ENCODE measurements around the gene UBC.
"Not testable (repeated sequence)": the region's sequence is repeated elsewhere in the genome, so short reads cannot be mapped to it uniquely, and the experiment has no call there.

Gene UBC

DNA sequence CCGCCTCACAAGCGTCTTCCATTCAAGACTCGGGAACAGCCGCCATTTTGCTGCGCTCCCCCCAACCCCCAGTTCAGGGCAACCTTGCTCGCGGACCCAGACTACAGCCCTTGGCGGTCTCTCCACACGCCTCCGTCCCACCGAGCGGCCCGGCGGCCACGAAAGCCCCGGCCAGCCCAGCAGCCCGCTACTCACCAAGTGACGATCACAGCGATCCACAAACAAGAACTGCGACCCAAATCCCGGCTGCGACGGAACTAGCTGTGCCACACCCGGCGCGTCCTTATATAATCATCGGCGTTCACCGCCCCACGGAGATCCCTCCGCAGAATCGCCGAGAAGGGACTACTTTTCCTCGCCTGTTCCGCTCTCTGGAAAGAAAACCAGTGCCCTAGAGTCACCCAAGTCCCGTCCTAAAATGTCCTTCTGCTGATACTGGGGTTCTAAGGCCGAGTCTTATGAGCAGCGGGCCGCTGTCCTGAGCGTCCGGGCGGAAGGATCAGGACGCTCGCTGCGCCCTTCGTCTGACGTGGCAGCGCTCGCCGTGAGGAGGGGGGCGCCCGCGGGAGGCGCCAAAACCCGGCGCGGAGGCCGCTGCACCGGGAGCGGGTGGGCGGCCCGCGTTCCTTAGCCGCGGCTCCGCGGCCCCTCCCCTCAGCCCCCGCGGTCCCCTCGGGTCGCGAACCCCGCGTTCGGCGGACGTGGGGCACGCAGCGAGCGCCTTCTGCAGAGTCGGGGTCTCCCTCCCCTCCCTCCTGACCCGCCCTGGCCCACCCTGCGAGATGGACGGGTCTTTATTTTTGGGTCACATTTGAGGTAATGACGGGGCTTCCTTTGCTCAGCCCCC lies at the start of gene UBC:
Gene UBC, minus strand, starts transcription at position 259 of the 847 bp plus-strand sequence. CDS start 879 bp downstream, outside the sequence.
- peak; percentile 85 for DNase-seq (ENCODE audit: low read depth)

DNA sequence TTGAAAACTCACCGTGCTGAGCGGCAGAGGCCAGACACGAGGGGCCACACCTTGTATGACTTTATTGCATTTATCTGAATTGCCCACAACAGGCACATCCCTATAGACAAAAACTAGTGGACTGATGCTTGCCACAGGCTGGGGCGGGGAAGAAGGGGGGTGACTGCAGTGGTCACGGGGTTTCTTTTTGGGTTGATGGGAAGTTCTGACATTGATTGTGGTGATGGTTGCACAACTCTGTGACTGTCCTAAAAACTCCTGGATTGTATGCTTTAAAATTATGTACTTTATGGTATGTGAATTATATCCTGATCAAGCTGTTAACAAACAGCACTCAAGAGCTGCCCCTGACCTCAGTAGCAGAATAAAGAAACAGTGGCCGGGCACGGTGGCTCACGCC lies 48.8 kb upstream of the UBC start:
- DNase-seq (ENCODE audit: low read depth): no peak

DNA sequence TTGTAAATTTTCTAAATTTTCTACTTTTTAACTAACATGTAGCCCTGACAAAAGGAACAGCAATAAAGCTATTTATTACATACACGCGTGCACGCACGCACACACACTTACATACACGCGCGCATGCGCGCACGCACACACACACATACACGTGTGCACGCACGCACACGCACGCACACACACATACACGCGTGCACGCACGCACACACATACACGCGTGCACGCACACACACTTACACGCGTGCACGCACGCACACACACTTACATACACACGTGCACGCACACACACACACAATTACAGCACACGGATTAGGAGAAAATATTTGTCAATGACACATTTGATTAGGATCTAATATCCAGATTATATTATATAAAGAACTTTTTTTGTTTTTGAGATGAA lies 46.6 kb upstream of the UBC start:
- DNase-seq (ENCODE audit: low read depth): no peak

DNA sequence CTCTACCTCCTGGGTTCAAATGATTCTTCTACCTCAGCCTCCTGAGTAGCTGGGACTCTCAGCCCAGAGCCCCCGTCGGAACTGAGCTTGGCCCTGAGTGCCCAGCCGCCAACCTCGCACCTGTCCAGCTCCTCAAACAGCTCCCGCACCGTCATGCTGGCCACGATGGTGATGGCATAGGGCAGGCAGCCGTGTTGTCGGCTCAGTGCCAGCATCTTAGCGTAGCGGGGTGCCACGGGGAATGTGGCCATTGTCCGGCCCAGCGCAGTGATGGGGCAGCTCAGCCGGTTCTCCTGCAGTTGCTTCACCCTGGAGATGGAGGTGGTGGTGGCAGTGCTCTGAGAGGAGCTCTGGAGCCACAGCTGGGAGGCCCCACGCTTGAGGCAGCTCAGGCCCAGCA lies 42.1 kb upstream of the UBC start:
- DNase-seq (ENCODE audit: low read depth): no peak

DNA sequence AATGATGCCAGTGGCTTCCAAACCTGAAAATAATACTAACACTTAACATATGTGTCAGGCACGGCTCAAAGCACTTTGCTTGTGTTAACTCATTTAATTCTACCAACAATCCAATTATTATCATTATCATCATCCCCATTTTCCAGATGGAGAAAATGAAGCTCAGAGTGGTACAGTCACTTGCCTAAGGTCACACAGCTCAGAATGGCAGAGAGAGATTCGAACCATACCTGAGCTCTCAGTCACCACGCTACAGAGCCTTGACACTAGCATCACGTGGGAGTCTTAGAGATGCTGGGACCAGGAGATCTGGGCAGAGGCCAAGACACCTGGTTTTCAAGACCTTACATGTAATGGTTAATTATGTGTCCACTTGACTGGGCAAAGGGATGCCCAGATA lies 40.3 kb upstream of the UBC start:
- no peak for DNase-seq (ENCODE audit: low read depth)

DNA sequence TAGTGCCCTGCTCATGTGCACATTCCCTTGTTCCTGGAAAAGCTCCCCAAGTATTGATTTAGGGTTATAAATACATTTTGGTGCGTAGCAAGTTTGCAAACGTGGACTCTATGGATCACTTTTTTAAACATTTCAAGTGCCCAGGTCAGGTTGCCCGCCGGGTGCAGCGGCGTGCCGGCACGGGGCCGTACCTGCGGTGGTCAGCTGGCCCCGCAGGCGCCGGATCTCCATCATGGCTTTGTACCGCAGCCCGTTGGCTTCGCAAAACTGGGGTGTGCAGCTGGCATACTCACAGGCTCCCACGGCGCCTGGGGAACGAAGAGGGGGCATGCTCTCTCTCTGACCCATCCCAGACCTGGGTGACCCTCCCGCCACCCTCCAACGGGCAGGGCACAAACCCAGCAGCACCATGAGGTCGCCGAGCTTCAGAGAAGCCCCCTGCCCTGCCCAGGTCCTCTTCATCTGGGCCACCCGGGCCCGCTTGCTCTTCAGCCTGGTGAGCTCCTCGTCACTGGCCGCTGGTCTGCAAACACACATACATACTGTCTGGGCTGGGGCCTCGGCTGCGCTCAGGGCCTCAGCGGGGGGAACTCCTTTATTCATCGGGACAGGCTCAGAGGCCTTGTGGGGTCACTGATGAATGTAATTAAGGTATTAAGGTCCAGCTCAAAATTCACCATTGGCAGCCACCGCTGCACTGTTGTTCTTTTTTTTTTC lies 39.4 kb upstream of the UBC start:
- no peak for DNase-seq (ENCODE audit: low read depth)

DNA sequence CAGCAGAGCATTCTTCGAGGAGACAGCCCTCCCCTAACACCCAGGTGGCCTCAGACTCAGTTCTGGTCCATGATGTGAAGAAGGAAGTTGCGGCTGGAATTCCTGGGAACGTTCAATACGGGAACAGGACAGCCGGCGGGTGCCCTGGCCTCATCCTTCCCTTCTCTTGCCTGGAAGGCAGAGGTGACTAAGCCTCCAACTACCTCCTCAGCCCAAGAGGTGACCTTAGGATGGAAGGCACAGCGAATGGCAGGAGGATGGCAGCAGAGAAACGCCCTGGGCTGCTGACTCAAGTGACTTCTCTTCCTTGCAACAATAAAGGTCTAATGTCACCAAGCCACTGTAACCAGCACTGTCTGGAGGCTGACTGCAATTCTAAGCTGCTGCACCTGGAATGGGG lies 38.4 kb upstream of the UBC start:
- DNase-seq (ENCODE audit: low read depth): no peak

DNA sequence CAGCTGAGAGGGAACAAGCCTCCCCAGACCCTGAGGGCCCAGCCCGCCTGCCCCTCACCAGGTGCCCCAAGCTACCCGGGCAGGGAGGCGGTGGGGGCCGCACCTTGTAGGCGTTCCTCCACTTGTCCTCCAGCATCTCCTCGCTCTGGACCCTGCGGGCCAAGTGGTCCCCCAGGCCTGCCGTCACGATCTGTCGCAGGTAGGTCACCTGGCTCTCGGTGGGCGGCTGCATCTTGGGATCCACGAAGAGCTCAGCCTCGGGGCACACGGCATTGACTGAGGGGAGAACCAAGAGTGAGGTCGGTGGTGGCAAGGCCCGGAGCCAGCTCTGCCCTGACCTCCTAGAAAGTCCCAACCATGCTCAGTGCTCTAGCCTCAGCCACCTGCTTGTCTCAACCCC lies 37.8 kb upstream of the UBC start:
- no peak for DNase-seq (ENCODE audit: low read depth)

DNA sequence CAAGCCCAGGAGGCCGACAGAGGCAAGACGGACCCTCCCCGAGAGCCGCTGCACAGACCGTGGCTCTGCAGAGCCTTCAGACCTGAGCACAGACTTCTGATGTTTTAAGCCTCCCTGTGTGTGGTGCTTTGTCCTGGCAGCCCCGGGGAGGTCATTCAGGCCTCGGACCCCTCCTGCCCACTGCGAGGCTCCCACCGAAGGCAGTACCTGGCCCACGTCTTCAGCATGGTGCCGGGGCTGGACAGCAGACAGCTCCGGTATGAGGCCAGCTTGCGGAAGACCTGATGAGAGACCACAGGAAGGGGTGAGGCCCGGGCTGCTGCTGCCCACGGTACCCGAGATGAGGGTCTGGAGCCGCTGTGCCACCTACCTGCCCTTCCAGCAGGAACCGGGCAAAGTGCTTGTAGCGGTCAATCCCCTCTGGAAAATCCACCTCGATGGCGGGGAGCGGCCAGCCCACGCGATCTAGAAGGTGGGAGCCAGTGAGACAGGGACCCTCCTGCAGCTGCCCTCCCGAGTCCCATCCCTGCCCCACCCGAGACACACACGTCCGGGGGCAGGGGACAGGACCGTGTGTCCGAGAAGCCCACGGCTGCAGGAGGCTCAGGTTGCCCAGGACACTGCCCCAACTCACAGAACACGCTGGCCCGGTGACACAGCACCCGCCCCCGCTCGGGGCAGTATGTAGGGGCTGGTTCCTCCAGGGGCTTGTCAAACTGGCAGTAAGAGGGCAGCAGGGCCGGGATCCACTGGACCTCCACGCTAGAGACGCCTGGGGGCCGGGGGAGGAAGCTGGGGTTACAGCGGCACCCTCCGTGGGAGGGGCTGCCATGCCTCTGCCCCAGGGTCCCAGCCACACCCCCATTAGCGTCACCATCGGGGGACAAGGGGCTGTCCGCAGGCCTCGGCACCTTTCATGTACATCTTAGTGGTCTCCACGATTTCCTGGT lies 35.6 kb upstream of the UBC start:
- DNase-seq (ENCODE audit: low read depth): no peak

DNA sequence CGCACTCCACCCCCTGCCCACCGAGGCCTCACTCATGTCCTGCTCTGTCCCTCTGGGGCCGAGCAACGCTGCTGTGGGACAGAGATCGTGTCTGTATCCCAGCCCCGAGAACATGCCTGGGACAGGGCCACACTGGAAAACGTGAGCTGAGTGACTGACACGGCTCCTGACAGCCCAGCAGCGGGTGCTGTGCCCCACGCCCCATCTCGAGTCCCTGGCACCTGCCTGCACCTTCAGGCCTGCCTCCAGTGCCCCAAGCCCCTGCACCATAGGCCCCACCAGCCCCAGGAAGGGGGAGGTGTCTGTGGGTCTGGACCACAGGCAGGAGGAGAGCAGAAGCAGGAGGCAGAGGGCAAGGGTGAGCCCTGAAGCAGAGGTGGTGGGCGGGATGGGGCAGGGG lies 34.6 kb upstream of the UBC start:
- DNase-seq (ENCODE audit: low read depth): no peak

DNA sequence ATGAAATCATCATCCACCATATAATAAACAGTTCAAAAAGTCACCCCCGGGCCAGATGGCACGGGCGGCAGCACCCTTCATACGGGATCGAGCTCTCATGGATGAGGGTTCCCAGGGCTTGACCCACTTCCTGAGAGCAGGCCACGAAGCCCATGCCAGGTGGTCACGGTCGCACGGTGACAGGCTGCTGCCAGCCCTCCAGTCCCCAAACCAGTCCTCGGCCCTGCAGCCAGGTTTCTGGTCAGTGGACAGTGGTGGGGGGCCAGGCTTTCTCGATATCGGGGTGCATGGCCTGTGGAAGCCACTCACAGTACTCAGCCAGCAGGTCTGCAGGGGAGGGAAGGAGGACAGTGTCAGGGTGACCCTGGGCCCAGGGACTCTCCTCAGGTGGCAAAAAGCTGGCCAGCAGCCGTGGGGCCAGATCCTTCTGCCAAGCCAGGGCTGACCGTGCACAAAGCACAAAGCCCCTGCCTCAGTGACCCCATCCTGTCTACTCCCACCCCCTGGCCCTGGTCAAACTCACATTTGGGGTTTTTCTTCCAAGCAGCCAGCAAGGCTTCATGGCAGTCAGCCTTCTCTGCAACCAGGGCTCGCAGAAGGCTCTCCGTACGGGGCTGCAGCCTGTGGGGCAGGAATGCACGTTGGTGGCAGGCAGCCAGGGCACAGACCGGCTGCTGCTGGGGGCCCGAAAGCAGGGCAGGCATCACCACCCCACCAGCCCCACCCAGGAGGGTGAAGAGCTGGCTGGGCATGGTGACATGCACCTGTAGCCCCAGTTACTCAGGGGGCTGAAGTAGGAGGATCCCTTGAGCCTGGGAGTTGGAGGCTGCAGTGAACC lies 33.3 kb upstream of the UBC start:
- DNase-seq (ENCODE audit: low read depth): no peak

DNA sequence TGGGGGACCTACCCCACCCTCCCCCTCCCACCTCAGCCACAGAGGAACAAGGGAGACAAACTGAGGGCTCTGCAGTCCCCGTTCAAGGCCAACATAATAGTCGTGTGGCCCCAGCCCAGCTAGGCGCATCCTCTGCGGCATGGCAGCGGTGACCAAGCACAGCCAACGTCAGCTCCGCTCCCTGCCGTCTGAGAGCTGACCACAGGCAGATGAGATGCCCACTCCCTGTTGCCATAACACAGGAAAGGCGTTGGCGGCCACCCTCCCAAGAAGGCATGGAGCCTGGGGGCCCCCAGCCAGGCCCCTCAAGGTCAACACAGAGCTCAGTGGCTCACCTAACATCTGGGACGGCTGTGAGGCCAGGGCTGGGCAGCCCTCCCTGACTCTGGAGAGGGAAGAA lies 32.6 kb upstream of the UBC start:
- DNase-seq (ENCODE audit: low read depth): no peak

DNA sequence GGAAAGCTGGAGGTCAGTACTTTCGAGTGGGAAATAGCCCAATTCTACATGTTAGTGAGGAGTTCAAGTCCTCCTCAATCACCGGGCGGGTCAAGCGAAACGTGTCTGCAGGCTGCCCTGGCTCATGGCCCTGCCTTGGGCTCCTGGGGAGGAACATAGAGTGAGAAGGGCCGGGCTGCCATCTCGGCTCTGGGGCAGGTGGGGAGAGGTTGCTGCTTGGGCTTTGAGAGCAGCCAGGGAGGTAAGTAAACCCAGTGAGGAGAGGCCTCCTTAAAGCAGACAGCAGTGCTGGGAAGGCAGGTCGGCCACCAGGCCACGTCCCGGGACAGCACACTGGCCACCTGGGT lies 32.0 kb upstream of the UBC start:
- no peak for DNase-seq (ENCODE audit: low read depth)

DNA sequence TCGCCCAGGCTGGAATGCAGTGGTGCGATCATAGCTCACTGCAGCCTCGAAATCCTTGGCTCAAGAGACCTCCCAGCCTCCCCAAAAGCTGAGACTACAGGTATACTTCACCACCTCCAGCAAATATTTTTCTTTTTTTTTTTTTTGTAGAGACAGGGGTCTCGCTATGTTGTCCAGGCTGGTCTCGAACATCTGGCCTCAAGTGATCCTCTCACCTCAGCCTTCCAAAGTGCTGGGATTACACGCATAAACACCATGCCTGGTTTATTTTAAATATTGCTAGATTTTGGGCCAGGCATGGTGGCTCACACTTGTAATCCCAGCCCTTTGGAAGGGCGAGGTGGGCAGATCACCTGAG lies 26.7 kb upstream of the UBC start:
- no peak for DNase-seq (ENCODE audit: low read depth)

DNA sequence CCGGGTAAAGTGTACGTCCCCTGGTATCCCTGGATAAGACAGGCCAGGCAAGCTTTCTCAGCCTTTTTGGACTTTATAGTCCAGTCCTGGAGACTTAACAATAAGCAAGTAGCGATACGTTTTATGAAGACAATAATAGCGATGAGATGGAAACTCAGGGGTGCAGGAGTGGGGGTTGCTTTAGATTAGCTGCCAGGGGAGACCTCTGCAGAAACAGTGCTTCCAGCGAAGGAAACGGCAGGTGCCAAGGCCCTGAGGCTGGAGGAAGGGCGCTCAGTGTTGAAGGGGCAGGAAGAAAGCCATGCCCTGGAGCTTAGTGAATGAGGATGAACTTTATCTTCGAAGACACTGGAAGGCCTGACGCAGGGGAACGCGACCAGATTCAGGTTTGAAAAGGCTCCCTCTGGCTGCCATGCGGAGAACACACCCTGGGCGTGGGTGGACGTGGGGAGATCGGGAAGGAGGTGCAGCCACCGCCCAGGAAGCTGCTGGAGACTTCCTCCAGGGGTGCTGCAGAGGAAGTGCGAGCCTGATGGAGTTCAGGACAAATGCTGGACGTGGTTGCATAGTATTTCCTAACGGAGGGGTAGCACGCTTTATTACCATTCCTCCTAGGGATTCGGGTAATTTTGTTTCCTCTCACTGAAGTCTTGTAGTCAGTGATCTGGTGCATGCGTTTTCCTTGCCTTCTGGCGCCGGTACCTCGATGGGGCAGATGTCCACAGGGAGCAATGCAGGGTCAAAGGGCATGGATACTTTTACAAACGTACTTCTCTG lies 26.1 kb upstream of the UBC start:
- DNase-seq (ENCODE audit: low read depth): peak; percentile 77

DNA sequence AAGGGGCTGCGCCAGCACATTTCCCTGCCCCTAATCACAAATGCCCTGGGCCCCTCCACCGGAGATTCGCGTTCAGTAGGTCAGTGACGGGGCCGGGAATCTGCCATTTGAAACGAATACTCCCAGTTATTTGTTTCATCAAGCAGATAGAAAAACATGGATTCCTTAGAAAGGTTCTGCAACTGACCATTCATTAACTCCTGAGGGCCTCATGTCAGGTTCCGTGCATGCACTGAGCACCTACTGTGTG lies 25.6 kb upstream of the UBC start:
- no peak for DNase-seq (ENCODE audit: low read depth)

DNA sequence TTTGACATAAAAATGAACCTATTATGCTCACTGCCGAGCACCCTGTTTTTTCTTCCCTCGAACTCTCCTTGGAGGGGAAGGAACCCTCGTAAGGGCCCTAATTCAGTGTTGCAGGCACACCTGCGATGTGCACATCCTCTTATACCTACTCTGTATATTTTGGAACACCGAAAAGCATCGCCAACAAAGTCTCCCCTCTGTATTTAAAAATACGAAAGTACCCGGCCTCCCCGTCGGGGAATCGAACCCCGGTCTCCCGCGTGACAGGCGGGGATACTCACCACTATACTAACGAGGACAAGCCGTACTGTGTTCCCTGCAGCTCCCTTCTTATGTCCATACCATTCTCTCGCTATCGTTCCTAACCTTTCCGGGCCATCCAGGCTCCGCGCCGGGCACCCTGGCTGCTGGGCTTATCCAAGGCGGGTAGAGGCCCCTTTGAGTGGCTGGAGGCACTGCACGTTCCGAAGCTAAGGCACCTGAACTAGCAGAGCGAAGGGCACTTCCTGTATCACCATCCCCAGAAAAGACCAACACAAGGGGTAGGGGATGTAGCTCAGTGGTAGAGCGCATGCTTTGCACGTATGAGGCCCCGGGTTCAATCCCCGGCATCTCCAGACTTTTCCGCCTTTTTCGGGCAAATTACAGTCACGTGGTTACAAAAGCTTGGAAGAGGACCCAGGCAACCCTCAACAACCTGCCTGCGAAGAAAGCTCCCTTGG lies 25.1 kb upstream of the UBC start:
- DNase-seq (ENCODE audit: low read depth): peak; percentile 85

DNA sequence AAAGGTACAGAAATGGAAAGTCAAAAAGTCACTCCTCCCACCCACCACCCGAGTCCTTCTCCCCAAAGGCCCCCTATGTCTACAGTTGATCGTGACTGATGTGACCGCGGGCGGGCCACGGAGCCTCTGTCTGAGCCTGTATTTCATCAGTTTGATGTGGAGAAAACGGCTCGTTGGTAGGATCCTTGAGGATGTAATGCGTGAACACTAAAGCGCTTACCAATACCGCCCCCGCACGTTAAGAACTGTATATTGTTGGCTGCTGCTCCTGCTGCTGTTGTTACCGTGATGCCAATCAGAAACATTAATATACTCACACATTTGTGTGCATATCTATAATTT lies 24.6 kb upstream of the UBC start:
- peak; percentile 83 for DNase-seq (ENCODE audit: low read depth)

DNA sequence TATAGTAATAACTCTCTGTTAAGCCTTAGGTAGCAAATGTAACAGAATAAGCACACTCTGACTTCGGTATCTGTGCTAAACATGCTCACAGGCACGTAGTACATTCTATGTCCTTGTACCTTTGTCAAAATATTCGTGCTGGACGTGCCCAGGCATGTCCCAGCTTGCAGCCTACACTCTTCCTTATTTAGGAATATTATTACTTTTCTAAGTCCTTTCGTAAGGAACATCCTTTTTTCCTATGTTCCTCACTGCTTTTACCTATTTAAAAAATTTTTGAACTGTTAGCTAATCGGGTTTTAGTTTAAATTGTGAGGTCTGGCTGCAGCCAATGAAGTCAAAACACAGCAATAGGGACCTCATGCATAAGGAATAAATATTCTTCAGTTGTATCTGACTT lies 24.1 kb upstream of the UBC start:
- DNase-seq (ENCODE audit: low read depth): no peak

DNA sequence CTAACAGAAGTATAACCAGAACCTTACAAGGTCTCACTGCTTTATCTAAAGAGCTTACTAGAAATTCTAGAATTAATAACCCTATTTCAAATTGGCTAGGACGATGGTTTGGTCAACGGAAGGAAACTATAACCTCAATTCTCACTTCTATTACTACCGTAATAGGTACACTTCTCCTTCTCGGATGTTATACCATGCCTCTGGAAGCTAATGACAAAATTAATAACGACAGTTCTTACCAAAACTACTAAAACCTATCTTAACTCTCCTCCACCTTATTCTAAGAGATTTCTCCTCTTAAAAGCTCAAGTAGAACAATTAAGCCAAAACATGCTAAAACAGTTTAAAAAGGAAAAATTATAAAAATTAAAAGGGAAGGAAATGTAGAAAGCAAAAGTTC lies 23.7 kb upstream of the UBC start:
- no peak for DNase-seq (ENCODE audit: low read depth)

DNA sequence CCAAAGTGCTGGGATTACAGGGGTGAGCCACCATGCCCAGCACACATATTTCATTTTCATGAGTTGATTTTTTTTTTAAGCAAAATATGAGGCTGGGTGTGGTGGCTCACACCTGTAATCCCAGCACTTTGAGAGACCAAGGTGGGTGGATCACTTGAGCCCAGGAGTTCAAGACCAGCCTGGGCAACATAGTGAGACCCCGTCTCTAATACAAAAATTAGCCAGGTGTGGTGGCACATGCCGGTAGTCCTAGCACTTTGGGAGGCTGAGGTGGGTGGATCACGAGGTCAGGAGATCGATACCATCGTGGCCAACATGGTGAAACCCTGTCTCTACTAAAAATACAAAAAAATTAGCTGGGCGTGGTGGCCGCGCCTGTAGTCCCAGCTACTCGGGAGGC lies 17.1 kb upstream of the UBC start:
- not testable (repeated sequence) for DNase-seq (ENCODE audit: low read depth)
